HepG2 (cell line): Measurements from ENCODE around the gene GCH1. TPM values are rescaled to one million over a fixed set of nuclear protein-coding genes. Genes with fewer than 3 reads are reported as not detected.
A peak's percentile ranks its signal among the peaks of the same experiment; 100 is the strongest.

Experiments used
- FIP1L1 ChIP-seq: fragments of 200-400 bp; formaldehyde crosslinking; IDR thresholded peaks from 2 replicates; pipeline ENCODE4 v1.6.1; 2018; ENCODE audit warnings: low read depth, mild to moderate bottlenecking, low read length, moderate library complexity, borderline replicate concordance; ENCODE audit not compliant: insufficient read depth
- HOXA9 ChIP-seq: sonication (generic); formaldehyde crosslinking; IDR thresholded peaks from 2 replicates; pipeline ENCODE4 v1.8.1; 2022; ENCODE audit warnings: missing genetic modification reagents, mild to moderate bottlenecking, moderate library complexity, borderline replicate concordance
- KDM6A ChIP-seq: IDR thresholded peaks from 2 replicates; pipeline ENCODE4 v1.6.1; 2016; ENCODE audit warnings: low read depth
- NCOR1 ChIP-seq: fragments of 200-600 bp; sonication (generic); IDR thresholded peaks from 2 replicates; pipeline ENCODE4 v1.7.0; 2017; ENCODE audit warnings: antibody characterized with exemption, low read length, borderline replicate concordance
- PHF21A ChIP-seq: sonication (generic); formaldehyde crosslinking; IDR thresholded peaks from 2 replicates; pipeline ENCODE4 v1.5.0; 2020; ENCODE audit warnings: mild to moderate bottlenecking, missing genetic modification reagents
- PLRG1 ChIP-seq: fragments of 450-650 bp; conservative IDR thresholded peaks from 2 replicates; pipeline ENCODE4 v1.6.1; 2016
- RFXAP ChIP-seq: sonication (generic); formaldehyde crosslinking; IDR thresholded peaks from 2 replicates; pipeline ENCODE4 v1.4.0; 2020; ENCODE audit warnings: missing genetic modification reagents, borderline replicate concordance
- THRA ChIP-seq: sonication (generic); formaldehyde crosslinking; IDR thresholded peaks from 2 replicates; pipeline ENCODE4 v1.4.0; 2020; ENCODE audit warnings: missing genetic modification reagents, borderline replicate concordance
- ZFX ChIP-seq: sonication (generic); formaldehyde crosslinking; IDR thresholded peaks from 2 replicates; pipeline ENCODE4 v1.4.0; 2020; ENCODE audit warnings: mild to moderate bottlenecking, low read depth, missing genetic modification reagents, moderate library complexity
- ZMYM4 ChIP-seq: sonication (generic); formaldehyde crosslinking; IDR thresholded peaks from 2 replicates; pipeline ENCODE4 v1.8.1; 2023; ENCODE audit warnings: mild to moderate bottlenecking, missing genetic modification reagents
- ZNF142 ChIP-seq: sonication (generic); formaldehyde crosslinking; IDR thresholded peaks from 2 replicates; pipeline ENCODE4 v1.4.0; 2020; ENCODE audit warnings: missing genetic modification reagents
- ZNF280B ChIP-seq: sonication (generic); formaldehyde crosslinking; IDR thresholded peaks from 2 replicates; pipeline ENCODE4 v1.5.0; 2020; ENCODE audit warnings: missing genetic modification reagents, mild to moderate bottlenecking, borderline replicate concordance
- ZNF770 ChIP-seq: sonication (generic); formaldehyde crosslinking; IDR thresholded peaks from 2 replicates; pipeline ENCODE4 v1.5.0; 2020; ENCODE audit warnings: mild to moderate bottlenecking, missing genetic modification reagents
- ZNF841 ChIP-seq: sonication (generic); formaldehyde crosslinking; IDR thresholded peaks from 2 replicates; pipeline ENCODE4 v1.8.1; 2023; ENCODE audit warnings: missing genetic modification reagents, borderline replicate concordance
- polyA plus RNA-seq, 8 experiments: library from polyadenylated mRNA; depleted of rRNA in 3 of 8; stranded (reverse) in 7 of 8; unstranded in 1 of 8; fragments of >200 nt; fragmentation: Illumina TruSeq in 4 of 8; extraction: Trizol in 4 of 8; gene quantifications; 2 replicates each; pipeline versions ENCODE4 v1.2.1 to v1.2.3, GENCODE V29; 2011 to 2016; ENCODE audit warnings: low read depth in 4 of 8, missing spikeins in 1 of 8, mixed read lengths in 1 of 8; ENCODE audit not compliant: insufficient read depth in 1 of 8
- total RNA-seq, 5 experiments: library from RNA; depleted of rRNA; stranded (reverse); fragments of >200 nt; fragmentation: Illumina TruSeq; extraction: Trizol; gene quantifications; 2 replicates each; pipeline ENCODE4 v1.2.3, GENCODE V29; 2016; ENCODE audit warnings: low read depth in 1 of 5
- TF ChIP-seq, protein P1 (sequence below): sonication (generic); formaldehyde crosslinking; conservative IDR thresholded peaks from 2 replicates; pipeline ENCODE4 v1.4.0; 2020; ENCODE audit warnings: missing genetic modification reagents

The GCH1 gene
- total and polyA plus RNA-seq, 2 of the 13 experiments (the other 11 are each of a cell fraction or from before 2014, with no cell fraction given) = 15.0 to 25.2 TPM

DNA sequence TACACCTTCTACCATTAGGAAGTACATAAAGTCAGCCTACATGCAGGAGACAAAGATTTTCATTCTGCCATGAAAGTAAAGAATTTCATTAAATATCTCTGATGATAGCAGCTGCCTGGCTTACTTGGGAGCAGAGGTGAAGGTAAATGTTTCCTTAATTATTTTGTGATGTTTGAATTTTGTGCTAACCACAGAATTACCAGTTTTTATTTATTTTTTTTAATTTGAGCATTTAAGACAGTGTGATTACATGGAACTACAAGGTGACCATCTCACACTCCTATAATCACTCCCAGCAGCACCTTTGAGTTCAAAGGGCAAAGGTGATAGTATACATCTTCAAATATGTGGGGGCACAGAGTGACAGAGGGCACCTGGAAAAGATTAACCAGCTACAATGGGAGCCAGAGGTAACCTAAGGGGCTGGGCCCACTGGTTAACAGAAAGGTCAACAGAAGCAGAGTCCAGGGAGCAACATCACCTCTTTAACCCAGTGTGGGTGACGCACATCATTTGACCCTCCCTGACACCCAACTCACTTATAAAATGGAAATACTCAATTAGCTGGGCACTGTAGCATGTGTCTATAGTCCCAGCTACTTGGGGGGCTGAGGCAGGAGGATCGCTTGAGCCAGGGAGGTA lies 65.0 kb downstream of the GCH1 start (continued):
- TF ChIP-seq, protein P1, sequence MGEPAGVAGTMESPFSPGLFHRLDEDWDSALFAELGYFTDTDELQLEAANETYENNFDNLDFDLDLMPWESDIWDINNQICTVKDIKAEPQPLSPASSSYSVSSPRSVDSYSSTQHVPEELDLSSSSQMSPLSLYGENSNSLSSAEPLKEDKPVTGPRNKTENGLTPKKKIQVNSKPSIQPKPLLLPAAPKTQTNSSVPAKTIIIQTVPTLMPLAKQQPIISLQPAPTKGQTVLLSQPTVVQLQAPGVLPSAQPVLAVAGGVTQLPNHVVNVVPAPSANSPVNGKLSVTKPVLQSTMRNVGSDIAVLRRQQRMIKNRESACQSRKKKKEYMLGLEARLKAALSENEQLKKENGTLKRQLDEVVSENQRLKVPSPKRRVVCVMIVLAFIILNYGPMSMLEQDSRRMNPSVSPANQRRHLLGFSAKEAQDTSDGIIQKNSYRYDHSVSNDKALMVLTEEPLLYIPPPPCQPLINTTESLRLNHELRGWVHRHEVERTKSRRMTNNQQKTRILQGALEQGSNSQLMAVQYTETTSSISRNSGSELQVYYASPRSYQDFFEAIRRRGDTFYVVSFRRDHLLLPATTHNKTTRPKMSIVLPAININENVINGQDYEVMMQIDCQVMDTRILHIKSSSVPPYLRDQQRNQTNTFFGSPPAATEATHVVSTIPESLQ (CRISPR knock-in tag) = no peak
- TF ChIP-seq ZFX = peak; percentile 32; the same call in 1 of the 2 replicates
- TF ChIP-seq ZNF841 = no peak
- peak; percentile 88; the same call in 1 of the 2 replicates for TF ChIP-seq THRA (CRISPR knock-in tag)
- peak; percentile 98 for TF ChIP-seq NCOR1
- peak; percentile 93 for TF ChIP-seq ZMYM4 (CRISPR knock-in tag)
- no peak for TF ChIP-seq ZNF770 (CRISPR knock-in tag)
- TF ChIP-seq ZNF280B (CRISPR knock-in tag) = no peak
- no peak for TF ChIP-seq FIP1L1
- peak; percentile 92 for TF ChIP-seq KDM6A (CRISPR knock-in tag)
- TF ChIP-seq PLRG1 = no peak
- TF ChIP-seq ZNF142 = no peak
- TF ChIP-seq HOXA9 (CRISPR knock-in tag) = no peak
- 0 out of 2 replicates have a peak, but pooled peaks have one; percentile 45 for TF ChIP-seq RFXAP (CRISPR knock-in tag)
- peak; percentile 92 for TF ChIP-seq PHF21A
